Measurements from ENCODE around the gene COPG2. TPM values are rescaled to one million over a fixed set of nuclear protein-coding genes. Genes with fewer than 3 reads are reported as not detected.

Gene COPG2
- total RNA-seq, 1 donor from 2014 or later = 20.6 TPM

GRCh38 chr7:130566898-130567280 is 101.7 kb downstream of the COPG2 start:
- Histone ChIP-seq H3K9me3 (ENCODE audit: insufficient read depth, low read depth, low read length) (peaks cover 3% of the 10 kb centered on the region), H3K27ac (ENCODE audit: low read depth, low read length) (peak overlapping the region; percentile 47), H3K27me3 (ENCODE audit: insufficient read depth, low read length) (no peaks in the 10 kb centered on the region), H3K4me3 (ENCODE audit: insufficient read depth, low read depth, low read length) (no peak overlapping the region), H3K4me2 (ENCODE audit: low read length) (peak overlapping the region; percentile 34), H3K79me2 (ENCODE audit: insufficient read depth, low read length) (no peaks in the 10 kb centered on the region), H2AFZ (ENCODE audit: low read depth, low read length) (no peak overlapping the region), H3K36me3 (ENCODE audit: insufficient read depth, low read length) (no peaks in the 10 kb centered on the region), H3K9ac (ENCODE audit: low read length) (no peak overlapping the region), H3K4me1 (ENCODE audit: insufficient read depth, low read length) (peaks cover 5% of the 10 kb centered on the region), H4K20me1 (ENCODE audit: insufficient read depth, low read length) (no peaks in the 10 kb centered on the region)
- no peaks in the 10 kb centered on the region for H3K4me1 Mint-ChIP-seq (ENCODE audit: low read depth, unreplicated experiment)
- DNase-seq (ENCODE audit: low read depth) (no peak), FAIRE-seq (no peak)
- no peaks in the 10 kb centered on the region for H3K27me3 Mint-ChIP-seq (ENCODE audit: low read depth, unreplicated experiment)
- no peak overlapping the region for H3K4me3 Mint-ChIP-seq (ENCODE audit: unreplicated experiment)
- H3K27ac Mint-ChIP-seq (ENCODE audit: unreplicated experiment) = no peak overlapping the region
- H3K36me3 Mint-ChIP-seq (ENCODE audit: low read depth, unreplicated experiment) = peaks cover 4% of the 10 kb centered on the region
- no peak for TF ChIP-seq EZH2 (IDR thresholded peaks at IDR 0.05; ENCODE audit: insufficient read depth, low read length)
- no peak for TF ChIP-seq CTCF (IDR thresholded peaks at IDR 0.05; ENCODE audit: insufficient read depth, low read depth, low read length)
- H3K9me3 Mint-ChIP-seq (ENCODE audit: unreplicated experiment) = peaks cover 19% of the 10 kb centered on the region

GRCh38 chr7:130566168-130566897 is 102.2 kb downstream of the COPG2 start:
- no peaks in the 10 kb centered on the region for H3K27me3 Mint-ChIP-seq (ENCODE audit: low read depth, unreplicated experiment)
- H3K36me3 Mint-ChIP-seq (ENCODE audit: low read depth, unreplicated experiment) = peaks cover 4% of the 10 kb centered on the region
- Histone ChIP-seq H3K36me3 (ENCODE audit: insufficient read depth, low read length) (no peaks in the 10 kb centered on the region), H3K4me3 (ENCODE audit: insufficient read depth, low read depth, low read length) (no peak overlapping the region), H3K4me2 (ENCODE audit: low read length) (peak overlapping the region; percentile 34), H2AFZ (ENCODE audit: low read depth, low read length) (no peak overlapping the region), H4K20me1 (ENCODE audit: insufficient read depth, low read length) (no peaks in the 10 kb centered on the region), H3K27ac (ENCODE audit: low read depth, low read length) (peak overlapping the region; percentile 47), H3K79me2 (ENCODE audit: insufficient read depth, low read length) (no peaks in the 10 kb centered on the region), H3K9me3 (ENCODE audit: insufficient read depth, low read depth, low read length) (peaks cover 3% of the 10 kb centered on the region), H3K4me1 (ENCODE audit: insufficient read depth, low read length) (peaks cover 5% of the 10 kb centered on the region), H3K27me3 (ENCODE audit: insufficient read depth, low read length) (no peaks in the 10 kb centered on the region), H3K9ac (ENCODE audit: low read length) (no peak overlapping the region)
- H3K4me3 Mint-ChIP-seq (ENCODE audit: unreplicated experiment) = no peak overlapping the region
- TF ChIP-seq CTCF (IDR thresholded peaks at IDR 0.05; ENCODE audit: insufficient read depth, low read depth, low read length) (no peak), EZH2 (IDR thresholded peaks at IDR 0.05; ENCODE audit: insufficient read depth, low read length) (no peak)
- peaks cover 19% of the 10 kb centered on the region for H3K9me3 Mint-ChIP-seq (ENCODE audit: unreplicated experiment)
- no peaks in the 10 kb centered on the region for H3K4me1 Mint-ChIP-seq (ENCODE audit: low read depth, unreplicated experiment)
- H3K27ac Mint-ChIP-seq (ENCODE audit: unreplicated experiment) = no peak overlapping the region
- DNase-seq (ENCODE audit: low read depth) (peak; percentile 82), FAIRE-seq (no peak)

DNA sequence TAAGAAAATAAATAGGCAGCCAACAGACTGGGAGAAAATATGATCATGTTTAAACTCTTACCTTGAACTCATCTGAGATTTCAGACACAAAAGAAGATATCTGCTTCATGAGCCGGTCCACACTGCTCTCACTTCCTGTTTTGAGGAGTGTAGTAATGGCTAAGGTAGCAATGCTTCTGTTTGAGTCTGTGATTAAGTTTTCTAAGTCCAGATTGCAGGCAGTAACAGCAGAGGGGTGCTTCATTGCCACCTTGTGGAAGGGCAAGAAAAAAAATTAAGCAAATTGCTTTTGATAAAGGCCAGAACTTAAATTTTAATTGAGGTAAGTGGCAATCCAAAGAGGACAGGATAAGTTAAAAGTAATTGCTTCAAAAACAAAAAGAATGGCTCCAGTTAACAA is 107.6 kb downstream of the COPG2 start:
- Histone ChIP-seq H3K9ac (ENCODE audit: low read length) (no peak overlapping the region), H3K4me2 (ENCODE audit: low read length) (no peak overlapping the region), H3K27me3 (ENCODE audit: insufficient read depth, low read length) (no peaks in the 10 kb centered on the region), H3K27ac (ENCODE audit: low read depth, low read length) (no peak overlapping the region), H2AFZ (ENCODE audit: low read depth, low read length) (no peak overlapping the region), H3K4me1 (ENCODE audit: insufficient read depth, low read length) (no peaks in the 10 kb centered on the region), H4K20me1 (ENCODE audit: insufficient read depth, low read length) (no peaks in the 10 kb centered on the region), H3K9me3 (ENCODE audit: insufficient read depth, low read depth, low read length) (peaks cover 3% of the 10 kb centered on the region), H3K4me3 (ENCODE audit: insufficient read depth, low read depth, low read length) (no peak overlapping the region), H3K36me3 (ENCODE audit: insufficient read depth, low read length) (no peaks in the 10 kb centered on the region), H3K79me2 (ENCODE audit: insufficient read depth, low read length) (no peaks in the 10 kb centered on the region)
- peak; percentile 22 for DNase-seq (ENCODE audit: low read depth)
- no peak overlapping the region for H3K27ac Mint-ChIP-seq (ENCODE audit: unreplicated experiment)
- no peak for FAIRE-seq
- no peaks in the 10 kb centered on the region for H3K36me3 Mint-ChIP-seq (ENCODE audit: low read depth, unreplicated experiment)
- TF ChIP-seq CTCF (IDR thresholded peaks at IDR 0.05; ENCODE audit: insufficient read depth, low read depth, low read length) (no peak), EZH2 (IDR thresholded peaks at IDR 0.05; ENCODE audit: insufficient read depth, low read length) (no peak)
- H3K4me1 Mint-ChIP-seq (ENCODE audit: low read depth, unreplicated experiment) = no peaks in the 10 kb centered on the region
- H3K4me3 Mint-ChIP-seq (ENCODE audit: unreplicated experiment) = no peak overlapping the region
- no peaks in the 10 kb centered on the region for H3K27me3 Mint-ChIP-seq (ENCODE audit: low read depth, unreplicated experiment)
- H3K9me3 Mint-ChIP-seq (ENCODE audit: unreplicated experiment) = peaks cover 2% of the 10 kb centered on the region
